ENCODE measurements around the gene BLOC1S2. TPM values are rescaled to one million over a fixed set of nuclear protein-coding genes. Genes with fewer than 3 reads are reported as not detected.

Gene BLOC1S2
- polyA plus RNA-seq, 1 donor from 2014 or later = 299 TPM

GRCh38 chr10:100291356-100291755 lies 4.9 kb upstream of the BLOC1S2 start:
- H3K36me3 ChIP-seq (ENCODE audit: insufficient read depth, low read length) = no peaks in the 10 kb centered on the region
- no peaks in the 10 kb centered on the region for H4K20me1 ChIP-seq (ENCODE audit: insufficient read depth)
- no peak overlapping the region for H3K9ac ChIP-seq (ENCODE audit: low read length)
- H3F3A ChIP-seq (ENCODE audit: insufficient read depth, low read length, poor library complexity, severe bottlenecking) = no peaks in the 10 kb centered on the region
- H3K4me2 ChIP-seq (ENCODE audit: low read length) = no peak overlapping the region
- H2AFZ ChIP-seq (ENCODE audit: low read depth, low read length) = no peak overlapping the region
- no peaks in the 10 kb centered on the region for H3K27me3 ChIP-seq (ENCODE audit: insufficient read depth, low read depth, low read length)
- H3K9me2 ChIP-seq (ENCODE audit: insufficient read depth, low read length) = no peaks in the 10 kb centered on the region
- TF ChIP-seq, protein P1, sequence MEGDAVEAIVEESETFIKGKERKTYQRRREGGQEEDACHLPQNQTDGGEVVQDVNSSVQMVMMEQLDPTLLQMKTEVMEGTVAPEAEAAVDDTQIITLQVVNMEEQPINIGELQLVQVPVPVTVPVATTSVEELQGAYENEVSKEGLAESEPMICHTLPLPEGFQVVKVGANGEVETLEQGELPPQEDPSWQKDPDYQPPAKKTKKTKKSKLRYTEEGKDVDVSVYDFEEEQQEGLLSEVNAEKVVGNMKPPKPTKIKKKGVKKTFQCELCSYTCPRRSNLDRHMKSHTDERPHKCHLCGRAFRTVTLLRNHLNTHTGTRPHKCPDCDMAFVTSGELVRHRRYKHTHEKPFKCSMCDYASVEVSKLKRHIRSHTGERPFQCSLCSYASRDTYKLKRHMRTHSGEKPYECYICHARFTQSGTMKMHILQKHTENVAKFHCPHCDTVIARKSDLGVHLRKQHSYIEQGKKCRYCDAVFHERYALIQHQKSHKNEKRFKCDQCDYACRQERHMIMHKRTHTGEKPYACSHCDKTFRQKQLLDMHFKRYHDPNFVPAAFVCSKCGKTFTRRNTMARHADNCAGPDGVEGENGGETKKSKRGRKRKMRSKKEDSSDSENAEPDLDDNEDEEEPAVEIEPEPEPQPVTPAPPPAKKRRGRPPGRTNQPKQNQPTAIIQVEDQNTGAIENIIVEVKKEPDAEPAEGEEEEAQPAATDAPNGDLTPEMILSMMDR (IDR thresholded peaks at IDR 0.05; ENCODE audit: poor library complexity, severe bottlenecking) = no peak
- TF ChIP-seq RAD21 (conservative IDR thresholded peaks at IDR 0.05) (no peak), SMC3 (conservative IDR thresholded peaks at IDR 0.05; ENCODE audit: poor library complexity) (no peak), TAF1 (IDR thresholded peaks at IDR 0.05; ENCODE audit: low read depth) (no peak)
- H3K9me3 ChIP-seq (ENCODE audit: low read length) = no peaks in the 10 kb centered on the region
- no peak overlapping the region for H3K4me3 ChIP-seq (ENCODE audit: low read length)
- no peak overlapping the region for H3K27ac ChIP-seq (ENCODE audit: low read length)
- no peaks in the 10 kb centered on the region for H3K79me2 ChIP-seq (replicated peaks; ENCODE audit: insufficient read depth, low read length)

GRCh38 chr10:100289641-100290040 lies 3.2 kb upstream of the BLOC1S2 start:
- no peaks in the 10 kb centered on the region for H3K36me3 ChIP-seq (ENCODE audit: insufficient read depth, low read length)
- no peak overlapping the region for H3K27ac ChIP-seq (ENCODE audit: low read length)
- H3K9me2 ChIP-seq (ENCODE audit: insufficient read depth, low read length) = no peaks in the 10 kb centered on the region
- no peaks in the 10 kb centered on the region for H3F3A ChIP-seq (ENCODE audit: insufficient read depth, low read length, poor library complexity, severe bottlenecking)
- no peak overlapping the region for H3K4me3 ChIP-seq (ENCODE audit: low read length)
- no peak overlapping the region for H3K4me2 ChIP-seq (ENCODE audit: low read length)
- no peaks in the 10 kb centered on the region for H4K20me1 ChIP-seq (ENCODE audit: insufficient read depth)
- H3K9ac ChIP-seq (ENCODE audit: low read length) = no peak overlapping the region
- no peaks in the 10 kb centered on the region for H3K27me3 ChIP-seq (ENCODE audit: insufficient read depth, low read depth, low read length)
- TF ChIP-seq, protein P1 (IDR thresholded peaks at IDR 0.05; ENCODE audit: poor library complexity, severe bottlenecking) = no peak
- no peak for TF ChIP-seq REST (IDR thresholded peaks at IDR 0.05; ENCODE audit: borderline replicate concordance)
- TF ChIP-seq EP300 (conservative IDR thresholded peaks at IDR 0.05; ENCODE audit: poor library complexity, severe bottlenecking) = no peak
- TF ChIP-seq TAF1 (IDR thresholded peaks at IDR 0.05; ENCODE audit: low read depth) = no peak
- TF ChIP-seq SMC3 (conservative IDR thresholded peaks at IDR 0.05; ENCODE audit: poor library complexity) = no peak
- H2AFZ ChIP-seq (ENCODE audit: low read depth, low read length) = no peak overlapping the region
- H3K79me2 ChIP-seq (replicated peaks; ENCODE audit: insufficient read depth, low read length) = peaks cover 12% of the 10 kb centered on the region
- no peaks in the 10 kb centered on the region for H3K9me3 ChIP-seq (ENCODE audit: low read length)

Measured in neural cell (in vitro differentiated cells).